Measurements from ENCODE around the gene SPPL2A. TPM values are rescaled to one million over a fixed set of nuclear protein-coding genes. Genes with fewer than 3 reads are reported as not detected.

Gene SPPL2A
- total RNA-seq, 1 experiment from 2014 or later, result 93.0 TPM

- H3K4me3 Mint-ChIP-seq (ENCODE audit: unreplicated experiment), result no peak overlapping the region
- H3K27me3 Mint-ChIP-seq (ENCODE audit: insufficient read depth, unreplicated experiment), result no peaks in the 10 kb centered on the region
- no peak for DNase-seq (ENCODE audit: unreplicated experiment)
- no peak overlapping the region for H3K27ac Mint-ChIP-seq (ENCODE audit: low read depth, unreplicated experiment)
- TF ChIP-seq CTCF (IDR thresholded peaks at IDR 0.05; ENCODE audit: unreplicated experiment), result no peak
- CTCF ChIA-PET, result interaction anchor here (0.7 to 1.3 kb wide), 4 partner anchors 10 to 159 kb away, joined by 3 to 4 read pairs (median 4); no protein-coding TSS in a partner anchor
- BruUV-seq (replicated peaks), result no TSS peak
- no peaks in the 10 kb centered on the region for H3K4me1 Mint-ChIP-seq (ENCODE audit: insufficient read depth, unreplicated experiment)
- intact Hi-C loops (cut with micrococcal nuclease), result no loop called here
- POLR2A ChIA-PET, result interaction anchor here (0.7 to 1.4 kb wide), 5 partner anchors 22 to 485 kb away, joined by 3 to 5 read pairs (median 3); partner anchors contain the start of gene TRPM7
- H3K36me3 Mint-ChIP-seq (ENCODE audit: insufficient read depth, unreplicated experiment), result peaks cover 68% of the 10 kb centered on the region
- no peaks in the 10 kb centered on the region for H3K9me3 Mint-ChIP-seq (ENCODE audit: unreplicated experiment)
Observed at GRCh38 chr15:50726315-50726714, 39.2 kb downstream of the SPPL2A start.

GRCh38 chr15:50718700-50719125, 46.8 kb downstream of the SPPL2A start:
- no peak overlapping the region for H3K4me3 Mint-ChIP-seq (ENCODE audit: unreplicated experiment)
- H3K27ac Mint-ChIP-seq (ENCODE audit: low read depth, unreplicated experiment), result no peak overlapping the region

GRCh38 chr15:50712018-50712417, 53.5 kb downstream of the SPPL2A start:
- intact Hi-C loops (cut with micrococcal nuclease), result no loop called here
- no peaks in the 10 kb centered on the region for H3K4me1 Mint-ChIP-seq (ENCODE audit: insufficient read depth, unreplicated experiment)
- H3K9me3 Mint-ChIP-seq (ENCODE audit: unreplicated experiment), result no peaks in the 10 kb centered on the region
- no peak overlapping the region for H3K27ac Mint-ChIP-seq (ENCODE audit: low read depth, unreplicated experiment)
- peaks cover 32% of the 10 kb centered on the region for H3K36me3 Mint-ChIP-seq (ENCODE audit: insufficient read depth, unreplicated experiment)
- no peak for TF ChIP-seq CTCF (IDR thresholded peaks at IDR 0.05; ENCODE audit: unreplicated experiment)
- ChIA-PET POLR2A (no interaction called here), CTCF (no interaction called here)
- no TSS peak for BruUV-seq (replicated peaks)
- no peaks in the 10 kb centered on the region for H3K27me3 Mint-ChIP-seq (ENCODE audit: insufficient read depth, unreplicated experiment)
- DNase-seq (ENCODE audit: unreplicated experiment), result no peak
- no peak overlapping the region for H3K4me3 Mint-ChIP-seq (ENCODE audit: unreplicated experiment)

More at GRCh38 chr15:50718700-50719125, 46.8 kb downstream of the SPPL2A start:
- Mint-ChIP-seq H3K4me1 (ENCODE audit: insufficient read depth, unreplicated experiment) (no peaks in the 10 kb centered on the region), H3K36me3 (ENCODE audit: insufficient read depth, unreplicated experiment) (peaks cover 62% of the 10 kb centered on the region), H3K27me3 (ENCODE audit: insufficient read depth, unreplicated experiment) (no peaks in the 10 kb centered on the region), H3K9me3 (ENCODE audit: unreplicated experiment) (no peaks in the 10 kb centered on the region)
- TF ChIP-seq CTCF (IDR thresholded peaks at IDR 0.05; ENCODE audit: unreplicated experiment), result no peak
- CTCF ChIA-PET, result interaction anchor here (0.6 kb wide), 2 partner anchors 13 to 289 kb away, joined by 3 read pairs; no protein-coding TSS in a partner anchor
- POLR2A ChIA-PET, result interaction anchor here (1.2 kb wide), 1 partner anchor 15 kb away, joined by 3 read pairs; no protein-coding TSS in a partner anchor
- intact Hi-C loops (cut with micrococcal nuclease), result no loop called here
- BruUV-seq (replicated peaks), result no TSS peak
- no peak for DNase-seq (ENCODE audit: unreplicated experiment)

DNA sequence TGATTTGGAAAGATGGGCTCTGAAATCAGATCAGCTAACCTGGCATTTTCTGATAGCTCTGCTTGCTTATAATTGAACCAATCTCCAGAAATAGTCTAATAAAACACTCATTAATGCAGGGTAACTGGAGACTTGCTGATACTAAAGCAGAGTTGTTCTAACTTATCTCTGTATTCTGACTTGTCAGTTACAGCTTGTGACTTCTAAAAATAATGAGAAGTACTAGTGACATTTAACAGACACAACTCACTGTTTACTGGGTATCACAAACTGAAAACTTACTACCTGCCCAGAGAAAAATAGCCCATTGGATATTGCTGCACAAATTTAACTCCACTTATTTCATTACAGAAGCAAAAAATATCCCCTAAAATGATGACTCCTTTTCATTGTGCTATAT, 54.9 kb downstream of the SPPL2A start:
- H3K4me3 Mint-ChIP-seq (ENCODE audit: unreplicated experiment), result no peak overlapping the region
- H3K27ac Mint-ChIP-seq (ENCODE audit: low read depth, unreplicated experiment), result no peak overlapping the region
- H3K27me3 Mint-ChIP-seq (ENCODE audit: insufficient read depth, unreplicated experiment), result no peaks in the 10 kb centered on the region
- no peak for TF ChIP-seq CTCF (IDR thresholded peaks at IDR 0.05; ENCODE audit: unreplicated experiment)
- H3K9me3 Mint-ChIP-seq (ENCODE audit: unreplicated experiment), result no peaks in the 10 kb centered on the region
- ChIA-PET POLR2A (interaction anchor here (0.7 kb wide), 2 partner anchors 172 to 196 kb away, joined by 3 to 5 read pairs; no protein-coding TSS in a partner anchor), CTCF (interaction anchor here (0.6 kb wide), 3 partner anchors 63 to 1947 kb away, joined by 3 to 4 read pairs (median 3); no protein-coding TSS in a partner anchor)
- H3K4me1 Mint-ChIP-seq (ENCODE audit: insufficient read depth, unreplicated experiment), result no peaks in the 10 kb centered on the region
- no TSS peak for BruUV-seq (replicated peaks)
- H3K36me3 Mint-ChIP-seq (ENCODE audit: insufficient read depth, unreplicated experiment), result peaks cover 40% of the 10 kb centered on the region
- no peak for DNase-seq (ENCODE audit: unreplicated experiment)
- intact Hi-C loops (cut with micrococcal nuclease), result no loop called here
